ENCODE data around the gene ARHGEF11.
"Not testable (repeated sequence)": the region's sequence is repeated elsewhere in the genome, so short reads cannot be mapped to it uniquely, and the experiment has no call there.

ARHGEF11 gene, protein sequence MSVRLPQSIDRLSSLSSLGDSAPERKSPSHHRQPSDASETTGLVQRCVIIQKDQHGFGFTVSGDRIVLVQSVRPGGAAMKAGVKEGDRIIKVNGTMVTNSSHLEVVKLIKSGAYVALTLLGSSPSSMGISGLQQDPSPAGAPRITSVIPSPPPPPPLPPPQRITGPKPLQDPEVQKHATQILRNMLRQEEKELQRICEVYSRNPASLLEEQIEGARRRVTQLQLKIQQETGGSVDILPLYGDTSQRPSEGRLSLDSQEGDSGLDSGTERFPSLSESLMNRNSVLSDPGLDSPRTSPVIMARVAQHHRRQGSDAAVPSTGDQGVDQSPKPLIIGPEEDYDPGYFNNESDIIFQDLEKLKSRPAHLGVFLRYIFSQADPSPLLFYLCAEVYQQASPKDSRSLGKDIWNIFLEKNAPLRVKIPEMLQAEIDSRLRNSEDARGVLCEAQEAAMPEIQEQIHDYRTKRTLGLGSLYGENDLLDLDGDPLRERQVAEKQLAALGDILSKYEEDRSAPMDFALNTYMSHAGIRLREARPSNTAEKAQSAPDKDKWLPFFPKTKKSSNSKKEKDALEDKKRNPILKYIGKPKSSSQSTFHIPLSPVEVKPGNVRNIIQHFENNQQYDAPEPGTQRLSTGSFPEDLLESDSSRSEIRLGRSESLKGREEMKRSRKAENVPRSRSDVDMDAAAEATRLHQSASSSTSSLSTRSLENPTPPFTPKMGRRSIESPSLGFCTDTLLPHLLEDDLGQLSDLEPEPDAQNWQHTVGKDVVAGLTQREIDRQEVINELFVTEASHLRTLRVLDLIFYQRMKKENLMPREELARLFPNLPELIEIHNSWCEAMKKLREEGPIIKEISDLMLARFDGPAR (N-terminal part only)

DNA sequence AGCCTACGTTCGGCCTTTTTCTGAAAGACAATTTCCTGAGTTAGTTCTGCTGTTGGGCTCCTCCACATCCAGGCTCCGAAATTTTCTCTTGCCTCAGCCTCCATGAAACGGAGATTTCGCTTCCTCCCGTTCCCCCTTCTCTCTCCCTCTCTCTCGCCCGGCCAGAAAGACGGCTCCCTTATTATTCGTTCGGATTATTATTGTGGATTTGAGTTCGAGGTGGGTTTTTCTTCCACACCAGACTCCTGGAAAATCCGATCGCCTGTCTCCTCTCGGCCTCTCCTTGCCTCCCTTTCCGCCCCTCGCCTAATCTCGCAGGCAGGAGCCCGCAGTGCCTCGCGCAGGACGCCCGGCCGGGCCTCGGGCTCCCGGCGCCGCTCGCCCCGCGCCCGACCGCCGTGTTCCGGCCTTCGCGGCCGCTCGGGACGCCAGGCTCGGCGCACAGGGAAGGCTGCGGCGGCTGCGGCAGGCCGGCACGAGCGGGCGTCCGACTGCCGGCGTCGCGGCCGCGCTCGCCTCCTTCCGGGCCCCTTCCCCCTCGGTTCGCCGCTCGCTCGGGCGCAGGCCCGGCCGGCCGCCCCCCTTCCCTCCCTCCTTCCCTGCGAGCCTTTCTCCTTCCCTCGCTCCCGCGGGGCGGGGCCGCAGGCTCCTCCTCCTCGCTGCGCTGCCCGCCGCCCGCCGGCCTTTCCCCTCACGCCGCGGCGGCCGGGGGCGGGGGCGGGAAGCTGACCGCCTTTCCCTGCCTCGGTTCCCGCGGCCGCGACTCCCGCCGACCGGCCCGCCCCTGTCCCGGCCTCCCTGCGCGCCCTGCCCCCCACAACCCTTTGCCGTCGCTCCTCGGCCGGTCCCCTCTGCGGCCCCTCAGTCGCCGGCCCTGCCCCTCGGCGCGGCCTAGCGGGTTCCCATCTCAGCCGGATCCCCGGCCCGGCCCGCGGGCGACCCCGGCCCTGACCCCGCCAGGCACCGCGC lies at the start of gene ARHGEF11:
ARHGEF11 (minus strand) TSS at position 493 of the 969 bp plus-strand sequence. CDS start 1,412 bp downstream, outside the sequence.
- no peak for DNase-seq

DNA sequence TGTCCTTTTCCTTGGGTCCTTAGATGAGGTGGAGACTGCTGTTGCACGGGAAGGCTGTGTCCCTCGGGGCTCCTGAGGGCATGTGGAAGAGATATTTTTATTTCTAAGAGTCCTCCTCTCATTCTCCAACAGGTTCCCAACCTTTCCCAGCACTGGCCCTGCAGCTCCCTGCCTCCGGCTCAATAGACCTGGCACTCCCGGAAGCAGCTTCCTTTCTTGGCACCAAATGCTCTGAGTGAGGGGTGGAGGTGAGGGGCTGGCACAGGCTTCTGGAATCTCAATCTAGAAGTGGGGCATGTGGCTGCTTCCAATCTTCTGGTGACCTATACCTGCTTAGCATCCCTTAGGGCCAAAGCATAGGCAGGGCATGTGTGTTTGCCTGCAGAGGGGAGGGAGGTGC lies 49.5 kb upstream of the ARHGEF11 start:
- no peak for DNase-seq

DNA sequence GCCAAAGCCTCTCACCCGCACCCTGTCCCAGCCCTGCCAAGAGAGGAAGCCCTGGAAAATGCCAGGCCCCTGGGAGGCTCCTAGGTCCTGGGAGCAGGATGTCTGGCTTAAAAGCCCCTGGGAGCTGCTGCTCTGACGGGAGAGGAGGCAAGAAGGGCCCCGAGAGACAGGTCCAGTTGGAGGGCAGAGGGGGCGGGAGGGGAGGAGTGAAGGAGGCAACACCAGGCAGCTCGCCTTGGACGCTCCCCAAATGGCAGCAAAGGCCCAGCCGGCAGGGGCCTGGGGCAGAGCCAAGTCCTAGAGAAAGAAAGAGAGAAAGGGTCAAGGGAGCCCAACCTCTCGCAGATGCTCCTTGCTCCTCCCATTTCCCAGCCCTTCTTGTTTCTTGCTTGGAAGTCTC lies 47.3 kb upstream of the ARHGEF11 start:
- no peak for DNase-seq

DNA sequence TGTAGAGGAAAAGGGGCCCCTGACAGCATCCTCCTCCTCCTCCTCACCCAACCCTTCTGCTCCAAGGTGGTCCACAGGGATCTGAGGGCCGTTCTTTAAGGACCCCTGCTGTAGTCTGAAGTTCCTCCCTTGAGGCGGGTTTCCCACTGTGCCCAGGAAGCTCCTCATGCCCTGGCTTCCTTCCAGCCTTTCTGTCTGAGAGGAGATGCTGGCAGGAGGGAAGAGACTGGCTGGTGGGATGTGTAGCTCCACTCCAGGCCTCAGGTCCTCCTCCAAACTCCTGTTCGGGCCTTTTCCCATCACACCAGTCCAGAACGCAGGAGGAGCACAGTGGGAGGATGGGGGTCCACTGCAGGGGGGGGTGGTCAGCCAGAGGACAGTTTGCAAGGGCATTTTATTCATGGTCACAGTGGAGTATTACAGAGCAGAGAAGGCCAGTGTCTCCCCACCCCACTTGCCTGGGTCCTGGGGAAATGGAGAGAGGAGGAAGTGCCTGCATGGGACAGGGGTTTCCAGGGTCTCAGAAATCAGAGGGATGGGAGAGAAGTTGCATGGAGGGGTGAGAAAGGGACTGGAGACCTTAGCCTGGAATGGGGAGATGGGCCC lies 46.2 kb upstream of the ARHGEF11 start:
- no peak for DNase-seq

DNA sequence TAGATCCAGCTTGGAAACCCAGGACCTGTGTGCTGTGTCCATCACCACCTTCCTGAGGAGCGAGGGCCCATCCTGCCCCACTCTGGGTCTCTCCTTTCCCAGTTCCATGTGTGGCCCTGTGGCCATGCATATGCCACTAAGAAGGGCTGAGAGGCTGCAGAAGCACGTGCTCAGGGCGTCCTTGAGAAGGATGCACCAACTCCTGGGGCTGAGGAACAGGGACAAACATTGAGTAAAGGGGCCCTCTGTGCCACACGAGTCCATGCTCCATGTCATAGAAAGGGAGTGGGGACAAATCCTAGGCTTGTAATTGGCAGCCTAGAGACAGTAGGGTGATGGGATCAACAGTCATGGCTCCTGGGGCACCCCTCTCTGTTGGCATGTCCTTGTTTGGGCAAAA lies 45.6 kb upstream of the ARHGEF11 start:
- DNase-seq = no peak

DNA sequence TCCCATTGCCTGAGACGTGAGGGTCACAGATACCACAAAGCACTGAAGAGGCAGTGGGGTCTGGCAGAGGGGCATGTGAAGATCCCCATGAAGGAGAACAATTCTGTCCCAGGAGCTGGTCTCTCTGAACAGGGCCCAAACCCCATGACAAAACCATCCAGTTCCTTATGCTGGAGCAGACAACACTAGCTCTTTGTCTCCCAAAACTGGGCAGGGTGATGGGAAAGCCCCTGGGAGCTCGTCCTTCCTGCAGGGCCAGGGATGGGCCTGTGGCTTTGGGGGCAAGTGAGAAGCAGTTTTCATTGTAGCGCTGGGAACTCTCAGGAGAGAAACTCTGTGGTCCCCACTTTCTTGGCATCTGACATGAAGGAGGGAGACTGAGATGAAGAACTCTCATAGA lies 45.2 kb upstream of the ARHGEF11 start:
- no peak for DNase-seq

DNA sequence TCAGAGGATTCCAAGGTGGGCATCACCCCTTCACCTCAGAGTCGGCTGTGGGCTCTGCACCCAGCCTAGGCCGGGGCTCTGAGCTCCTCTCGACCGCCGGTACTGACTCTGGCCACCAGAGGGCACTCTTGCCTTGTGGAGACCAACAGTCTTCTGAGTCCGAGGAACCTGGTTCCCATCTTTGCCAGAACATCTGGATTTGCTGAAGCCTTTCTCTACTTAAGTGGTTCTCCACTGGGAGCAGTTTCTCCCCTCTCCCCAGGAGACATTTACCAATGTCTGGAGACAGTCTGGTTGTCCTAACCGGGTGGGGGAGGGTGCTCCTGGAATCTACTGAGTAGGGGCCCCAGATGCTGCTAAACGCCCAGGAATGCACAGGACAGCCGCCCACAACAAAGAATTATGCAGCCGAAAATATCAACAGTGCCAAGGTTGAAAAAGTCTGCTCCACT lies 44.7 kb upstream of the ARHGEF11 start:
- DNase-seq = peak; percentile 86

DNA sequence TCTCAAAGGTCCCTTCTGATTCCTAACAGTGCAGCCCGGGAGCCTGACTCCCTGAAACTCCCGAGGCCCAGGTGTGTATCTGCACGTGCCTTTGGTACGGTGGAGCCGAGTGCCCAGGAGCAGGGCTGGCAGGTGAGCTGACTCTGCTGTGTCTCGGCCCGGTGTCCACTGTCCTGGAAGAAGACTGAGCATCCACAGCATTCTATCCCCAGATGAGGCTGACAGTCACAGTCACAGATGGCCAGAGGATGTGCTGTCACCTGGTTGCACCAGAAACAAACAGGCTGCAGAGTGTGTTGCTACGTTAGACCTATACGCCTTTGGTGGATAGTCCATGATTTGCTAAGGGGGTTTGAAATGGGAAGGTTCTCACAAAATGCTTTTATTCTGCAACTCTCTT lies 44.2 kb upstream of the ARHGEF11 start:
- no peak for DNase-seq

DNA sequence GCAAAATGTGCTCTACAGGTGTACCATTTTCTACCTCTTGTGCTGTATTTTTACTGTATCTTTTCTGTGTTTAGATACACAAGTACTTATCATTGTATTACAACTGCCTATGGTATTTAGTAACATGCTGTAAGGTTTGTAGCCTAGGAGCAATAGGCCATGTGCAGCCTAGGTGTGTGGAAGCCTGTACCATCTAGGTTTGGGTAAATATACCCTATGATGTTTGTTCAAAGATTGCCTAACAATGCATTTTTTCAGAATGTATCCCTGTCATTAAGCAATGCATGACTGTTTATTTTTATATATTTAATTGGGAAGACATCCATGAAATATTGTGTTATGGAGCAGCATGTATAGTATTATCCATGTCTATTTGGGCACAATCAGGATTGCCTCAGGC lies 43.1 kb upstream of the ARHGEF11 start:
- no peak for DNase-seq

DNA sequence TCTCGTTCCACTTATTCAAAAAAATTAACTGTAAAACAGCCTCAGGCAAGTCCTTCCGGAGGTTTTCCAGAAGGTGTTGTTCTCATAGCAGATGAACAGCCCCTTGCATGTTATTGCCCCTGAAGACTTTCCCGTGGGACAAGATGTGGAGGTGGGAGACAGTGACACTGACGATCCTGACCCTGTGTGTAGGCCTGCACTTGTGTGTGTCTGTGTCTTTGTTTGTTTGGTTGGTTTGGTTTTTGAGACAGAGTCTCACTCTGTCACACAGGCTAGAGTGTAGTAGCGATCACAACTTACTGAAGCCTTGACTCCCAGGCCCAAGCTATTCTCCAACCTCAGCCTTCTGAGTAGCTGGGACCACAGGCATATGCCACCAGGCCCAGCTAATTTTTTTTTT lies 41.5 kb upstream of the ARHGEF11 start:
- no peak for DNase-seq

DNA sequence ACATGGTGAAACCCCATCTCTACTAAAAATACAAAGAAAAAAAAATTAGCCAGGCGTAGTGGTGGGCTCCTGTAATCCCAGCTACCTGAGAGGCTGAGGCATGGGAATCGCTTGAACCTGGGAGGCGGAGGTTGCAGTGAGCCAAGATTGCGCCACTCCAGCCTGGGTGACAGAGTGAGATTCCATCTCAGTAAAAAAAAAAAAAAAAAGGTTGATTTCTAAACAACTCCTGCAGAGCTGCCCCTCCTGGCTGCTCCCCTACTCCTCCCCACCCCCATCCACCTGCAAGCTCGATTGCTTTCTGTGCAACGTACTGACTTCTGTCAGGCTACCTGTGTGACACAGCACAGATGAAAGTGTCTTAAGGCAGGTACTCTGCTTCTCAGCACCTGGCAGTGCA lies 40.8 kb upstream of the ARHGEF11 start:
- no peak for DNase-seq

DNA sequence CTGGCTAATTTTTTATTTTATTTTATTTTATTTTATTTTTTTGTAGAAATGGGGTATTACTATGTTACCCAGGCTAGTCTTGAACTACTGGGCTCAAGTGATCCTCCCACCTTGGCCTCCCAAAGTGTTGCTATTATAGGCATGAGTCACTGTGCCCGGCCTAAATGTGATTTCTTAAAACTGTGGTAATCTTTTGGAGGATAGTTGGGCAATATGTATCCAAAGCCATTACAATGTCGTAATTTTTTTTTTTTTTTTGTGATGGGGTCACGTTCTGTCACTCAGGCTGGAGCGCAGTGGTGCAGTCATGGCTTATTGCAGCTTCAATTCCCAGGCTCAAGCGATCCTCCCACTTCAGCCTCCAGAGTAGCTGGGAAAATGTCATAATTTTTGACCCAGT lies 39.9 kb upstream of the ARHGEF11 start:
- no peak for DNase-seq

DNA sequence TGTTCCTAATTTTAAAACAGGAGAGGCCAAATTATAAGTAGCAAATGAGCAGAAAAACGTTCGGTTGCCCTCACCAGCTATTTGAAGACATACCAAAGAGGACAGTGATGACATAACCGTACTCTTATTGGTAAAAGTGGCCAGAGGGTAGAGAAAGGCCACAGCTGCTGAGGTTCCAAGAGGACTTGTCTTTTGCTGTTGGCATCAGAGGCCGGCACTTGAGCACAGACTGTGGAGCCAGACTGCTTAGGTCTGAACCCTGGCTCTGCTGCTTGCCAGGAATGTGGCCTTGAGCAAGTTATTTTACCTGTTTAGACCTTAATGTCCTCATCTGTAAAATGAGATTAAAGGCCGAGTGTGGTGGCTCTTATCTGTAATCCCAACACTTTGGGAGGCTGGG lies 39.2 kb upstream of the ARHGEF11 start:
- DNase-seq = no peak

DNA sequence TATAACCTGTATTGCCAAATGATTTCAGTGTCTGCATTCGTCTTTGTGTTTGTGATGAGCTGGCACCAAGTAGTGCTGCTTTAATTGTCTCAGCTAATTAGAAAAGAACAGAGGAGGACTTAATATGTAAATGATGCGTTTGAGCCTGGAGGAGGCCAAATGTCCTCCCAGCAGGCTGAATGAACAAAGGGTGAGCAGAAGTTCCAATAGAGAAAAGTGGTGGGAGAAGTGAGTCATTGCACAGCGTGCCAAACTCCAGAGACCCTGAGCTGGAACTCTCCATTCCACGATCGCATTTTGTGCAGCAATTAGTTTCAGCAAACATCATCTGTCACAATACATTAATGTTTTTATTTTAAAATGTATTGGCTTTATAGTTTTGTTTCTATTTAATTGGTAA lies 36.2 kb upstream of the ARHGEF11 start:
- DNase-seq = no peak

DNA sequence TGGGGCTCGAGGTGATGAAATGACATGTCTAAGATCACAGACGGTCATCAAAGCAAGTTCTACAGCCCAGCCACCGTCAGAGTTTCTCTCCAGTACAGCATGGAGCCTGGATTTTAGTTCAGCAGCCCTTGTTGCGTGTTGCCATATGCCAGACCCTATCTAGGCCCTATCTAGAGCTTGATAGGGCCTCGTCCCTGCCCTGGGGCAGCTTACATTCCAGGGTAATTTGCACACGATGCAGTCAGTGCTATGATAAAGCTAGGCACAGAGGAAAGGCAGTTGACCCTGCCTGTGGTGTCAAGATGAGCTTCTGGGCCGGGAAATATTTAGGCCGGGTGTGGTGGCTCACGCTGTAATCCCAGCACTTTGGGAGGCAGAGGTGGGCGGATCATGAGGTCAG lies 35.2 kb upstream of the ARHGEF11 start:
- no peak for DNase-seq

DNA sequence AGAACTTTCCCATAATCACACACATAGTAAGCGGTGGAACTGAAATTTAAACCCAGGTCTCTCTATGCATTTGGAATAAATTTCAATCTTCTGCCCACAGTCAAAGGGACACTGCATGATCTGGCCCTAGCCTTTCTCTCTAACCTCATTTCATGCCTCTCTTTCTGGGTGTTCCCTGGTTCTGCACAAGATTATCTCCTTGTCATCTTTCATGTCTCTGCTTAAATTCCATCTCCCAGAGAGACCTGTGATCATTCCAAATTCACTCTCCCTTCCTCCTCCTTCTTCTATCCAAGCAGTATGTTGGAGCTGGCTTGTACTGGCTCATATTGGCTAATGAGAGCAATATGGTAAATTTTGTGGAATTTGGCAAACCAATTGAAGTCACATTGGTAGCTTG lies 31.9 kb upstream of the ARHGEF11 start:
- DNase-seq = no peak

DNA sequence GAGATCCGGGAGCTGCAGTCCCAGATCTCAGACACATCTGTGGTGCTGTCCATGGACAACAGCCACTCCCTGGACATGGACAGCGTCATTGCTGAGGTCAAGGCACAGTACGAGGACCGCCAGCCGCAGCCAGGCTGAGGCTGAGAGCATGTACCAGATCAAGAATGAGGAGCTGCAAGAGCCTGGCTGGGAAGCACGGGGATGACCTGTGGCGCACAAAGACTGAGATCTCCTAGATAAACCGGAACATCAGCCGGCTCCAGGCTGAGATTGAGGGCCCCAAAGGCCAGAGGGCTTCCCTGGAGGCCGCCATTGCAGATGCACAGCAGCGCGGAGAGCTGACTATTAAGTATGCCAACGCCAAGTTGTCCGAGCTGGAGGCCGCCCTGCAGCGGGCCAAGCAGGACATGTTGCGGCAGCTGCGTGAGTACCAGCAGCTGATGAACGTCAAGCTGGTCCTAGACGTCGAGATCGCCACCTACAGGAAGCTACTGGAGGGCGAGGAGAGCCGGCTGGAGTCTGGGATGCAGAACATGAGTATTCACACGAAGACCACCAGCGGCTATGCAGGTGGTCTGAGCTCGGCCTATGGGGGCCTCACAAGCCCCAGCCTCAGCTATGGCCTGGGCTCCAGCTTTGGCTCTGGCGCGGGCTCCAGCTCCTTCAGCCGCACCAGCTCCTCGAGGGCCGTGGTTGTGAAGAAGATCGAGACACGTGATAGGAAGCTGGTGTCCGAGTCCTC lies 28.6 kb upstream of the ARHGEF11 start:
- no peak for DNase-seq

DNA sequence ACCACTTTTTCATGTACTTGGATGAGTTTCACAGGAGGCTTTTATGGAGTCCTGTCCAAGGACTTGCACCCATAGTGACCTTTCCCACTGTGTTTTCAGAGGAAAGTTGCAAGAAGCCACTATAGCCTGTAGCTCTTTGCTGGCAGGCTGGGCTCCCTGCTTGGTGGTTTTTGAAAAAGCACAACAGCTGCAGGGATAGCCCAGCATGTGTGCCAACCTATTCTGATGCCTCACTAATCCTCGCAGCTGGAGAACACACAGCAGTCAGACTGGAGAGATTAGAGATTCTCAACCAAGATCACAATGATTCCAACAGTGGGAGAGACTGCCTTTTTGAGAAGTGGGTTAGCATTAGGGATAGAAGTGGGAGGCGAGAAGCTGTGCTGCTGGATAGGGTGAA lies 24.1 kb upstream of the ARHGEF11 start:
- no peak for DNase-seq

DNA sequence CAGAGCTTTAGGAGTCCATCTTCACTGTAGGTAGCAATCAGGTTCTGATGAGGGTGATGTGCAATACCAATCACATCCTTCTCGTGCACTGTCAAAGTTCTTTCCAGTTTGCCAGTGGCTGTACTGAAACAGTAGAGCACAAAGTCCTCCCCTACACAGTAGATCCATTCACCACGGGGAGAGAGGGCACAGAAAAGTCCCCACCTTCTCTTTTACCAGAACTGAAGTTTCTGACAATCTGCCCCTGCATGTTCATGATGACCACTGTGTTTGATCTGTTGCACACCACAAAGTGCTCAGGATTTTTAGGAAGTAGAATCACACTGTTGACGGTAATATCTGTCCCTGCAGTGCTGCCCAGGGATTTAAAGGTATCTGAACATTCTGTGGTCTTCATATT lies 13.7 kb upstream of the ARHGEF11 start:
- not testable (repeated sequence) for DNase-seq

DNA sequence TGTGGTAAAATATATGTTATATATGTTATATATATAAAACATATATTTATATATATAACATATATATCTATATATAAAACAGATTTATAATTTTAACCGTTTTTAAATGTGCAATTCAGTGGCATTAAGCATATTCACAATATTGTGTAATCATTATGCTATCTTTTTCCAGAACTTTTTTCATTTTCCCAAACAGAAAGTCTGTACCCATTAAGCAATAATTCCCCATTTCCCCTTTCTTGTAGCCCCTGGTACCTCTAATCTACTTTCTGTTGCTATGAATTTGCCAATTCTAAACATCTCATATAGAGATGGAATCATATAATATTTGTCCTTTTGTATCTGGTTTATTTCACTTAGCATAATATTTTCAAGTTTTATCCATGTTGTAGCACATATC lies 10.7 kb upstream of the ARHGEF11 start:
- no peak for DNase-seq

DNA sequence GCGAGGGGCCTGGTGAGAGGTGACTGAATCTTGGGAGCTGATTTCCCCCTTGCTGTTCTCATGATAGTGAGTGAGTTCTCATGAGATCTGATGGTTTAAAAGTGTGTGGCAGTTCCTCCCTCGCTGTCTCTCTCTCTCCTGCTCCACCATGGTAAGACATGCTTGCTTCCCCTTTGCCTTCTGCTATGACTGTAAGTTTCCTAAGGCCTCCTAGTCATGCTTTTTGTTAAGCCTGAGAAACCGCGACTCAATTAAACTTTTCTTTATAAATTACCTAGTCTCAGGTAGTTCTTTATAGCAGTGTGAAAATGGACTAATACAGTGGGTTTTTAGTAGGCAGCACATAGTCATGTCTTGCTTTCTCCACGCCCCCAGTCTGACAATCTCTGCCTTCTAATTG lies 10.2 kb upstream of the ARHGEF11 start:
- not testable (repeated sequence) for DNase-seq

DNA sequence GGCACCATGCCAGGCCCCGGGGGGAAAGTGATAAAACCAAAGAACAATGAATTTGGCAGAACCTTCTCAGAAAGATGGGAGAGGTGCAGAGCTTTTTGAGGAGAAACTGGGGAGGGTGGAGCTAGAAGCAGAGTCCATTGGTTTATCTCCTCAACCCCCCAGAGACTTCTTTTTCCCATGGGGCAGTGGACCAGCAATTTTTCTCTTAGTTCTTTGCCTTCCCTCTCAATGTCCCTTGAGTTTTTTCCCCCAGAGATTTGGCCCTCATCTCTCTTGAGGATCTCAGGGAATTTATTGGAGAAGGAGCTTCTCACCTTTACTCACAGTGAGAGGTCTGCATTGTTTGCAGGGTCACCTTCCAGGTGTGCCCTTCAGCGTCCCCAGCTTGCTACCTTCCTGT lies 5.3 kb upstream of the ARHGEF11 start:
- no peak for DNase-seq

All from activated T-cell treated with anti-CD3 and anti-CD28 coated beads for 4 hours (primary cell).